Skeletal muscle satellite cell (primary cell): ENCODE results near the gene CRISPLD2.
A peak's percentile ranks its signal among the peaks of the same experiment; 100 is the strongest.
"Not testable (repeated sequence)": the region's sequence is repeated elsewhere in the genome, so short reads cannot be mapped to it uniquely, and the experiment has no call there.

Experiments
- H3K27me3 ChIP-seq: 2 replicates; pipeline ENCODE4 v1.7.0; 2013; ENCODE audit warnings: low read length; ENCODE audit not compliant: control insufficient read depth, insufficient read depth
- H3K36me3 ChIP-seq: 2 replicates; pipeline ENCODE4 v1.7.0; 2013; ENCODE audit warnings: mild to moderate bottlenecking, control low read depth, low read length; ENCODE audit not compliant: insufficient read depth
- H3K4me1 ChIP-seq: 2 replicates; pipeline ENCODE4 v1.7.0; 2013; ENCODE audit warnings: low read length; ENCODE audit not compliant: control insufficient read depth, insufficient read depth
- H3K4me2 ChIP-seq: 2 replicates; pipeline ENCODE4 v1.7.0; 2013; ENCODE audit warnings: mild to moderate bottlenecking, low read length
- H3K4me3 ChIP-seq: 2 replicates; pipeline ENCODE4 v1.7.0; 2013; ENCODE audit warnings: low read length
- H3K9ac ChIP-seq: 2 replicates; pipeline ENCODE4 v1.7.0; 2013; ENCODE audit warnings: mild to moderate bottlenecking, low read depth, low read length, moderate library complexity
- H3K9me3 ChIP-seq: replicated peaks from 2 replicates; pipeline ENCODE4 v1.7.0; 2013; ENCODE audit warnings: mild to moderate bottlenecking, control low read depth, low read length

The CRISPLD2 gene

DNA sequence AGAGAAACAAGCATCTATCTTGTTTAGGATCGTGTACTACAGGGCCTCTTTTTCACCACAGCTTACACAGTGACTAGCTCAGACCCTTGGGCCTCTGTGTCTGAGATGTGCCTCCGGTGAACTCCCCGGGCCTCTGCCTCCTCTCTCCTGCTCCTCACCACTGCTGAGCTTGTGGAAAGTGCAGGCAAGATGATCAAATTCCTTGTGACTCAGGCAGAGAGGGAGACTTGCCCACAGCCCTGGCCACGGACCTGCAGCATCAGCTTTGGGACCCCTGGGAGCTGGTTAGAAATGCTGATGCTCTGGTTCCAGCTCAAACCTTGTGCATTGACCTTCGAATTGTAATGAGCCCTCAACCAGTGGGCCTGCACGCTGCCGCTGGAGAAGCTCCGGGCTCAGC lies 111.7 kb downstream of the CRISPLD2 start:
- Histone ChIP-seq H3K4me3 (no peak overlapping the region), H3K4me1 (peaks cover 39% of the 10 kb centered on the region), H3K9ac (no peak overlapping the region), H3K36me3 (no peaks in the 10 kb centered on the region), H3K9me3 (no peaks in the 10 kb centered on the region), H3K27me3 (no peaks in the 10 kb centered on the region), H3K4me2 (no peak overlapping the region)

DNA sequence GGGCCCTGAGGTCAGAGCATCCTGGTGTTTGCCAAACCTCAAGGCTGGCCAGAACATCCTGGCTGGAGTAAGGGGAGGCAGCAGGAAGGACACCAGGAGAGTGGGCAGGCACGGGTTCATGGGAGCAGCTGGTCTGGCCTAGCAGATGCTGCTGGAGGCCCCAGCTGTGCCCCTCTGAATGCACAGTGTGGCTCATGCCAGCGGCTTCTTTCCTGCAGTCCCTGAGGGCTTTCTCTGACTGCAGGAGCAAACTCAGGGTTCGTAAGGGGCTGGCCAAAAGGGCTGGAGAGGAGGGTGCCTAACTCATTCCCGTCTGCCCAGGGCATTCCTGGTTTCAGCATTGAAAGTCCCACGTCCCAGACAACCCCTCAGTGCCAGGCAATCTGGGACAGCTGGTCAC lies 112.9 kb downstream of the CRISPLD2 start:
- Histone ChIP-seq H3K4me1 (peaks cover 39% of the 10 kb centered on the region), H3K9ac (no peak overlapping the region), H3K36me3 (no peaks in the 10 kb centered on the region), H3K9me3 (no peaks in the 10 kb centered on the region), H3K4me2 (no peak overlapping the region), H3K4me3 (no peak overlapping the region), H3K27me3 (no peaks in the 10 kb centered on the region)

DNA sequence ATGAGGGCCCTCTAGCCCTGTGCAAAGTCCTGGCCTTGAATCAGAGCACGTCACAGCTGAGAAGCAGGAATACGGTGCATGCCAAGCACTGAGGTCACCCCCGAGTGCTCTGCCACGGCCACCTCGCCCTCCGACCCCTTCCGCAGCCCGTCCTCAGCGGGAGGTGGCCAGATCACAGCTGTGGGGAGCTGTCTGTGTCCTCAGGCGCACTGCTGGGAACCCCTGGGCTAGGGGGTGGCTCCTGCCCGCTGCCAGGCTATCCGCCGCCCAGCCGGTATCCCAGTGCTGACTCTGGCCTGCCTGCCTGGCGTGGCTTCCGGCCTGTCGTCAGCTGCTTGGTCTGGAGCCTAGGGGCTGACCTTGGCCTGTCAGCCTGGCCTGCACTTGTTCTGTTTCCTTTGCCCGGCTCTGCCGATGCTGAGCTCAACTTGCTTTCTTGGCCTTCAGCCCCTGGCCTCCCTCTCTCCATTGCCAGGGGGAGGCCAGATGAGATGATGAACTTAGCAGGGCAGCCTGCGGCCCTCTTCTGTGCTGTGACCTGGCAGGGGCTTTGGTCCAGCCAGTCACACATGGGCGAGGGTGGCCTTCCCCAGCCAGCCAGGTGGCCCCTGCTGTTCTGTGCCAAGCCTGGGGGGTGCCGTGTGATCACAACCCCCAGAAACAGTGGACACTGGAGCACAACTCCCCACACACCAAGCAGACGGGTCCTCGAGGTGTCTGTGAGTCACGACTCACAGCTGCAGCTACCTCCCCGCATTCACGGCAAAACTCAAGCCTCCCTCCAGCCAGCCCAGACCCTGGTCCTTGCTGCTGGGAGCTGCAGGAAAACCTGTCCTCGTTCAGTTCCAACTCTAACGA lies 114.2 kb downstream of the CRISPLD2 start:
- no peaks in the 10 kb centered on the region for H3K36me3 ChIP-seq
- peak overlapping the region; percentile 57 for H3K4me2 ChIP-seq
- no peaks in the 10 kb centered on the region for H3K27me3 ChIP-seq
- no peak overlapping the region for H3K4me3 ChIP-seq
- peak overlapping the region; percentile 28 for H3K9ac ChIP-seq
- H3K9me3 ChIP-seq = no peaks in the 10 kb centered on the region
- H3K4me1 ChIP-seq = peaks cover 31% of the 10 kb centered on the region

DNA sequence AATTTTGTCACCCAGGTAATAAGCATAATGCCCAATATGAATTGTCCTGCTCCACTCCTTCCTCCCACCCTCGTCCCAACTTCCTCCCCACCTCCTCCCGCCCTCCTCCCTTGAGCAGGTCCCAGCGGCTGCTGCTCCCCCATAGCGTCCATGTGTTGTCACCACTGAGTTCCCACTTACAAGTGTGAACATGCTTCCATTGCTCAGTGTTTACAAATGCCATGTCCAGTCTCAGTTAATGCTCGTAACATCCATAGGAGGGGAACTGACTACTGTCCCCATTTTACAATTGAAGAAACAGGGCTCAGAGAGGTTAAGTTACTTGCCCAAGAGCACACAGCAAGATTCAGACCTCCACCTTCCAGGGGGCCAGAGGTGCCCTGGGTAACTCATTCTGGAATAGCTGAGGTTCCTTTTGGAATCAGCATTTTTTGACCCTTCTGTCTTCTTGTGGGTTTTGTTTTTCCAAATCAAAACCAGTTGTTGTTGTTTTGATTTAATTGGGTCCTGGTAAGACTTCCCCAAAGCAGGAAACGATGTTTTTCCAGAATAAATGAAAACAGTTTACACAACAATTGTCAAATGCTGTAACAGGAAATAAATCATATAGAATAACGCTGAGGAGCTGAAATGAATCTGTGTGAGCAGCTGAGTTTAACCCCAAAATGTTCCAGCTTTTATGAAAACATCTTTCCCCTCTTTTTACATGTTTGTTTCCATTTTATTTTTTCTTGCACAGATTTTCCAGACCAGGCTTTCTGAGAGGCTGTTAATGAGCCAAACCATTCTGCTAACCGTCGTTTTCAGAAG lies 117.6 kb downstream of the CRISPLD2 start:
- H3K27me3 ChIP-seq = no peaks in the 10 kb centered on the region
- no peak overlapping the region for H3K9ac ChIP-seq
- no peak overlapping the region for H3K4me3 ChIP-seq
- no peaks in the 10 kb centered on the region for H3K9me3 ChIP-seq
- no peaks in the 10 kb centered on the region for H3K36me3 ChIP-seq
- peaks cover 14% of the 10 kb centered on the region for H3K4me1 ChIP-seq
- H3K4me2 ChIP-seq = no peak overlapping the region

DNA sequence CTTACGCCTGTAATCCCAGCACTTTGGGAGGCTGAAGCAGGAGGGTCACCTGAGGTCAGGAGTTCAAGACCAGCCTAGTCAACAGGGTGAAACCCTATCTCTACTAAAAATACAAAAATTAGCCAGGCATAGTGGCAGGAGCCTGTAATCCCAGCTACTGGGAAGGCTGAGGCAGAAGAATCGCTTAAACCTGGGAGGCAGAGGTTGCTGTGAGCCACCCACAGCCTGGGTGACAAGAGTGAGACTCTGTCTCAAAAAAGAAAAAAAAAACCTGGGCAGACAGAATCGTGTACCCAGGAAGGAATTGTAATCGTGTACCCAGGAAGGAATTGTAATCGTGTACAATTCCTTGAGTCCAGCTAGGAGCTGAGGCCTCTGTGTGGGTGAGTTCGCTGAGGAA lies 118.8 kb downstream of the CRISPLD2 start:
- H3K4me1 ChIP-seq = peaks cover 11% of the 10 kb centered on the region
- H3K4me3 ChIP-seq, H3K27me3 ChIP-seq, H3K9me3 ChIP-seq, H3K36me3 ChIP-seq, H3K4me2 ChIP-seq, H3K9ac ChIP-seq: not testable (repeated sequence)

DNA sequence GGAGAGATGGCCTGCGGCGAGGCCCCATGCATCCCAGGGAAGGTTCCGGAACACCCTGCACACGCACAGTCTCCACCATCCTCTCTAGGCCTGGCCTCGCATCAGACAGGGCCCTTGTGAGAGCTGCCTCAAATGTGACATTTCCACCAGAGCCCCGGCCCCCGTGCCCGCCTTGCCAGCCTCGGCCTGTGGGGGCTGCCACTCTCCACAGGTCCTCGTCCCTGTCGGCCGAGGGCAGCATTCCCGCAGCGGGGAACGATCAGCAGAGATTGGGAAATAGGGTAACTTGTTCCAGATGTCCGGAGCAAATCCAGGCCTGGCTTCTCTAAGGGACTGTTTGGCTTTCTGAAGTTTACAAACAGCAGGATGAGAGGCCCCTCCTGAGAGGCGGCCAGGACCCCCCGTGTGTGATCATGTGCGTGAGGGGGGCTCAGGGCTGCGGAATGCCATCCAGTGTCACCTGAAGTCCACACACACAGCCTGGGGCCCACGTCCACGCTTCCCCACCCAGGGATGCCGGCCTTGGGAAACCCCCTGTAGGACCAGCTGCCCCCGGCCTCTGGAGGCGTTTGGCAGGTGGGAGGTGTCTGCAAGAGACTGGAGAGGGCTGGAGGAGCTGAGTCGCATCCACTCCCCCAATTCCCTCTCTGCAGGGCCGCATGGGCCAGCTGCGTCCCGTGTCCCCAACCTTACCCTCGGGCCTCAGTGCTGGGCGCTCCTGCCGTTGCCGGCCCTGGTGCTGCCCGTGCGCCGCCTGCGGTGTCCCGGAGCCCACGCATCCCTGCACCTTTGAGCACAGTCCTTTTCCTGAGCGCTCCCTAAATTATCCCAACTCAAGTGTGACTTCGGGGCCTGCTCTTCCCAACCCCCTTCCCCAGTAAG lies 121.1 kb downstream of the CRISPLD2 start:
- Histone ChIP-seq H3K9me3 (no peaks in the 10 kb centered on the region), H3K4me1 (no peaks in the 10 kb centered on the region), H3K9ac (no peak overlapping the region), H3K36me3 (no peaks in the 10 kb centered on the region), H3K4me3 (no peak overlapping the region), H3K4me2 (no peak overlapping the region), H3K27me3 (no peaks in the 10 kb centered on the region)

DNA sequence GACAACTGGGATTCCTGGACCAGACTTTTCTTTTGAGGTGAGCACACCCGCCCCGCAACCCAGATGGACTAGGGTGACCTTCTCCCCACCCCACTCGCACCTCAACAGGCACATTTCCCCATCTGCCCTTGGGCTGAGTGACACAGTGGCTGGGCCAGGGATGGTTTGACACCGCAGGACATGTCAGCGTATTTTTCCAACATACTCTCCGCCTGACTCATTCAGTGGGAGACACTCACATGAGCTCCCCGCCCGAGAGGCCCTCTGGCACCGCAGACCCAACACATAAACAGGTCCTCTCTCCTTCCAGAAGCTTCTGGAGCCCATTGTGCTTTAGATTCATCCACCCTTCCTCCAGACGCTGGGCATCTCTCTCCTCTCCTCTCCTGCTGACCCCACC lies 122.1 kb downstream of the CRISPLD2 start:
- Histone ChIP-seq H3K4me1 (no peaks in the 10 kb centered on the region), H3K27me3 (no peaks in the 10 kb centered on the region), H3K9ac (no peak overlapping the region), H3K36me3 (no peaks in the 10 kb centered on the region), H3K9me3 (no peaks in the 10 kb centered on the region), H3K4me2 (no peak overlapping the region), H3K4me3 (no peak overlapping the region)

DNA sequence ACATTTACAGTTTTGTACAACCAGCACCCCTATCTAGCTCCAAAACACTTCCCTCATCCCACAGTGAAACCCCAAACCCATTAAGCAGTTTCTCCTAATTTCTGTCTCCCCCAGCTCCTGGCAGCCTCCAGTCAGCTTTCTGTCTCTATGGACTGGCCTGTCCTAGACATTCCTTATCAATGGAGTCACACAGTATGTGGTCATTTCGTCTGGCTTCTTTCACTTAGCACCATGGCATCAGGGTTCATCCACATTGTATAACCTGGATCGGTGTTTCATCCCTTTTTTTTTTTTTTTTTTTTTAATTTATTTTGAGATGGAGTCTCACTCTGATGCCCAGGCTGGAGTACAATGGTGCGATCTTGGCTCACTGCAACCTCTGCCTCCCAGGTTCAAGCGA lies 123.0 kb downstream of the CRISPLD2 start:
- Histone ChIP-seq H3K4me2 (no peak overlapping the region), H3K27me3 (no peaks in the 10 kb centered on the region), H3K4me1 (no peaks in the 10 kb centered on the region)

DNA sequence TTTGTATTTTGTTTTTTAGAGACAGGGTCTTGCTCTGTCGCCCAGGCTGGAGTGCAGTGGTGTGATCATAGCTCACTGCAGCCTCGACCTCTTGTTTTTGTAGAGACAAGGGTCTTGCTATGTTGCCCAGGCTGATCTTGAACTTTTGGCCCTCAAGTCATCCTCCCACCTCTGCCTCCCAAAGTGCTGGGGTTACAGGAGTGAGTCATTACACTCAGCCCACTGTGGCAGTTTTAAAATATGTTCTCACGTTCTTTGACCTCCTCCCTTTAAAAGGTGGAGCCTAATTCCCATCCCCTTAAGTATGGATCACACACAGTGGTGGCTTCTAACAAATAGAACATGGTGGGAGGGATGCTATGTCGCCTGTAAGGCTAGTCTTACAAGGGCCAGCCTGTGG lies 123.8 kb downstream of the CRISPLD2 start:
- H3K4me2 ChIP-seq = no peak overlapping the region
- no peaks in the 10 kb centered on the region for H3K27me3 ChIP-seq
- no peak overlapping the region for H3K9ac ChIP-seq
- no peak overlapping the region for H3K4me3 ChIP-seq
- H3K9me3 ChIP-seq = no peaks in the 10 kb centered on the region
- H3K4me1 ChIP-seq = no peaks in the 10 kb centered on the region
- no peaks in the 10 kb centered on the region for H3K36me3 ChIP-seq

More for the DNA sequence above, 123.0 kb downstream of the CRISPLD2 start:
- Histone ChIP-seq H3K9ac (no peak overlapping the region), H3K36me3 (no peaks in the 10 kb centered on the region), H3K4me3 (no peak overlapping the region), H3K9me3 (no peaks in the 10 kb centered on the region)

DNA sequence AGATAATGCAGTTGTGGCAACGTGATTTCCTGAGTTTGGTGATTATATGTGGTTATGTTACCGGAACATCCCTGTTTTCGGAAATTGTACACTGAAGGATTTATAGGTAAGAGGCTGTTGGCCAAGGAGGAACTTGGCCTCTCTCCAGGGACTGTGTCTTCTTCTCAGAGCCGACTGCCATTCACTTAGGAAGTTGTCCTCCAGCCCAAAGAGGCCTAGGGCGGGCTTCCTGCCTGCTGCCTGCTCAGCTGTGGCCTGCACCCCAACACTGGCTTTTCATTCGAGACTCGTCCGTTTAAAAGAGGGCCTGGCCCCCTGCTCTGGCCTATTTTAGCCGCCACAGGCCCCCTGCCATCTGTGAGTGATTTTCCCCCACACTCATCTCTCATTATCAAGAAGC lies 127.2 kb downstream of the CRISPLD2 start:
- Histone ChIP-seq H3K4me2 (no peak overlapping the region), H3K4me3 (no peak overlapping the region), H3K36me3 (no peaks in the 10 kb centered on the region), H3K9ac (no peak overlapping the region), H3K4me1 (peaks cover under 1% of the 10 kb centered on the region), H3K9me3 (no peaks in the 10 kb centered on the region), H3K27me3 (no peaks in the 10 kb centered on the region)
